ENCODE data around the gene FRMD5.

Gene FRMD5

GRCh38 chr15:43898891-43899290 lies 296.2 kb downstream of the FRMD5 start:
- TF ChIP-seq CTCF (IDR thresholded peaks at IDR 0.05; ENCODE audit: low read depth, low read length), result no peak
- Histone ChIP-seq H3K9me3 (ENCODE audit: severe bottlenecking) (no peaks in the 10 kb centered on the region), H3K4me3 (ENCODE audit: low read depth, low read length) (no peak overlapping the region), H3K36me3 (peaks cover 10% of the 10 kb centered on the region), H3K27me3 (ENCODE audit: insufficient read depth, low read depth, severe bottlenecking) (no peaks in the 10 kb centered on the region), H3K27ac (no peak overlapping the region)
- no peak for DNase-seq

- H3K9me3 ChIP-seq (ENCODE audit: severe bottlenecking), result no peaks in the 10 kb centered on the region
- H3K4me3 ChIP-seq (ENCODE audit: low read depth, low read length), result no peak overlapping the region
- H3K36me3 ChIP-seq, result peaks cover 20% of the 10 kb centered on the region
- DNase-seq, result no peak
- TF ChIP-seq CTCF (IDR thresholded peaks at IDR 0.05; ENCODE audit: low read depth, low read length), result no peak
- H3K27ac ChIP-seq, result no peak overlapping the region
- H3K27me3 ChIP-seq (ENCODE audit: insufficient read depth, low read depth, severe bottlenecking), result no peaks in the 10 kb centered on the region
Observed at GRCh38 chr15:43896543-43896942, 298.5 kb downstream of the FRMD5 start.

GRCh38 chr15:43895586-43895985 lies 299.5 kb downstream of the FRMD5 start:
- no peak overlapping the region for H3K27ac ChIP-seq
- H3K4me3 ChIP-seq (ENCODE audit: low read depth, low read length), result no peak overlapping the region
- H3K36me3 ChIP-seq, result peaks cover 22% of the 10 kb centered on the region
- no peaks in the 10 kb centered on the region for H3K27me3 ChIP-seq (ENCODE audit: insufficient read depth, low read depth, severe bottlenecking)
- H3K9me3 ChIP-seq (ENCODE audit: severe bottlenecking), result no peaks in the 10 kb centered on the region
- no peak for DNase-seq
- no peak for TF ChIP-seq CTCF (IDR thresholded peaks at IDR 0.05; ENCODE audit: low read depth, low read length)

GRCh38 chr15:43893956-43894355 lies 301.1 kb downstream of the FRMD5 start:
- no peak for DNase-seq
- no peak overlapping the region for H3K4me3 ChIP-seq (ENCODE audit: low read depth, low read length)
- H3K36me3 ChIP-seq, result peaks cover 32% of the 10 kb centered on the region
- TF ChIP-seq CTCF (IDR thresholded peaks at IDR 0.05; ENCODE audit: low read depth, low read length), result no peak
- H3K27ac ChIP-seq, result no peak overlapping the region
- H3K27me3 ChIP-seq (ENCODE audit: insufficient read depth, low read depth, severe bottlenecking), result no peaks in the 10 kb centered on the region
- H3K9me3 ChIP-seq (ENCODE audit: severe bottlenecking), result no peaks in the 10 kb centered on the region

- no peak for TF ChIP-seq CTCF (IDR thresholded peaks at IDR 0.05; ENCODE audit: low read depth, low read length)
- DNase-seq, result no peak
- Histone ChIP-seq H3K36me3 (peaks cover 56% of the 10 kb centered on the region), H3K9me3 (ENCODE audit: severe bottlenecking) (no peaks in the 10 kb centered on the region), H3K4me3 (ENCODE audit: low read depth, low read length) (no peak overlapping the region), H3K27ac (no peak overlapping the region), H3K27me3 (ENCODE audit: insufficient read depth, low read depth, severe bottlenecking) (no peaks in the 10 kb centered on the region)
Observed at GRCh38 chr15:43889042-43889441, 306.0 kb downstream of the FRMD5 start.

- TF ChIP-seq CTCF (IDR thresholded peaks at IDR 0.05; ENCODE audit: low read depth, low read length), result no peak
- Histone ChIP-seq H3K9me3 (ENCODE audit: severe bottlenecking) (no peaks in the 10 kb centered on the region), H3K27me3 (ENCODE audit: insufficient read depth, low read depth, severe bottlenecking) (no peaks in the 10 kb centered on the region), H3K36me3 (peaks cover 63% of the 10 kb centered on the region), H3K27ac (no peak overlapping the region), H3K4me3 (ENCODE audit: low read depth, low read length) (no peak overlapping the region)
- no peak for DNase-seq
Observed at GRCh38 chr15:43887901-43888300, 307.2 kb downstream of the FRMD5 start.
